Parietal lobe (tissue), 1 donor: ENCODE measurements around the gene CDA. TPM values are rescaled to one million over a fixed set of nuclear protein-coding genes. Genes with fewer than 3 reads are reported as not detected.

Experiments
- total RNA-seq: library from RNA; depleted of rRNA; stranded (reverse); fragments of >200 nt; gene quantifications from one replicate; pipeline ENCODE4 v1.2.3, GENCODE V29; 2014

The CDA gene
- not detected for total RNA-seq

DNA sequence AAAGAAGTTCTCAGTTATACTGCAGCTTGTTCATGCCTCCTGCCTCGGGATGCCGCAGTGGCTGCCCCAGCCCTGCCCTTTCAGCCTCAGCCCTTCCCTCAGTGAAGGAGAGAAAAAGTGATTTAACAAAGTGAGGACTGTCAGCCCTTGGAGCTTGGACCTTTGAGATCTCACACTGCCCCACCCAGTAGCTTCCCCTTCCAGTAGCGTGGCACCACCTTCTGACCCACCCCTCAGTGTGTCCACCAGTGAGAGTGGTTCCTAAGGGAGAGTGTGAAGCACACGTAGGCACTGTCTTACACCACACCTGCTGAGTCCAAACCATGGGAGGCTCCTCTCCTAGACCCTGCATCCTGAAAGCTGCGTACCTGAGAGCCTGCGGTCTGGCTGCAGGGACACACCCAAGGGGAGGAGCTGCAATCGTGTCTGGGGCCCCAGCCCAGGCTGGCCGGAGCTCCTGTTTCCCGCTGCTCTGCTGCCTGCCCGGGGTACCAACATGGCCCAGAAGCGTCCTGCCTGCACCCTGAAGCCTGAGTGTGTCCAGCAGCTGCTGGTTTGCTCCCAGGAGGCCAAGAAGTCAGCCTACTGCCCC, at the start of gene CDA:
Gene CDA (plus strand): TSS at position 464 of the 592 bp plus-strand sequence. CDS start 33 bp downstream, at position 497.

DNA sequence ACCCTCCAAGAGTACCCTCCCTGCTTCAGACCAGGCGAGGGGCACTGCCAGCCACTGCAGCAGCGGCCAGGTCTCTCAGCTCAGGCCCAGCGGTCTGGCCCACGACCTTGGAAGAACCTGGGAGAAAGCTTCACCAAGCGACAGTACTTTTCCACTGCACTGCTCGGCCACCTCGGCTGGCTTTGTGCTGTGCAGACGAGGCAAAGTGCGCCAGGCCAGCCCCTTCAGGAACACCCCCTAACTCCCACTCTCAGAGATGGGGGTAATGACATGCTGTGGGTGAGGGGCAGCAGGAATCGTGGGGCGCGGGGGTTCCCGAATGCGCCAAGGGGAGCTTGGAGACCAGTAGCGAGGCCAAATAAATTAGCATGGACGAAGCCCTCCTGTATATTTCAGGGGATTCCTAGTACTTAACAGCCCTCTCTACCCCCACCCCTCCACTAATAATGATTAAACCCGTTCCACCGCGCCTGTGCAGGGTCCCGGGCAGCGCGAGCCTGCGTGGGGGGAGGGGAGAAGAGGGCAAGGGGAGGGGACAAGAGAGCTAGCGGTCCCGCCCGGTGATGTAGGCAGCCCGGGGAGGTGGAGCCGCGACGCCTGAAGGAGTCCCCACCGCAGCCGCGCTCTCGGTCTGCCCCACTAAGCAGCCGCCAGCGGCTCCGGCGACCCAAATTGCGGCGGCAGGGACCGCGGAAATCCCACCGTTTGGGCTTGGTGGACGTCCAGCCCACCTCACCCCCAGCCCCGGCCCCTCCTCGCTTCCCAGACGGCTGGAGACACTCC, 36.8 kb upstream of the CDA start, which contains the start of gene FAM43B:
Gene FAM43B (plus strand): TSS at position 629 of the 783 bp plus-strand sequence. CDS start 401 bp downstream, outside the sequence.

DNA sequence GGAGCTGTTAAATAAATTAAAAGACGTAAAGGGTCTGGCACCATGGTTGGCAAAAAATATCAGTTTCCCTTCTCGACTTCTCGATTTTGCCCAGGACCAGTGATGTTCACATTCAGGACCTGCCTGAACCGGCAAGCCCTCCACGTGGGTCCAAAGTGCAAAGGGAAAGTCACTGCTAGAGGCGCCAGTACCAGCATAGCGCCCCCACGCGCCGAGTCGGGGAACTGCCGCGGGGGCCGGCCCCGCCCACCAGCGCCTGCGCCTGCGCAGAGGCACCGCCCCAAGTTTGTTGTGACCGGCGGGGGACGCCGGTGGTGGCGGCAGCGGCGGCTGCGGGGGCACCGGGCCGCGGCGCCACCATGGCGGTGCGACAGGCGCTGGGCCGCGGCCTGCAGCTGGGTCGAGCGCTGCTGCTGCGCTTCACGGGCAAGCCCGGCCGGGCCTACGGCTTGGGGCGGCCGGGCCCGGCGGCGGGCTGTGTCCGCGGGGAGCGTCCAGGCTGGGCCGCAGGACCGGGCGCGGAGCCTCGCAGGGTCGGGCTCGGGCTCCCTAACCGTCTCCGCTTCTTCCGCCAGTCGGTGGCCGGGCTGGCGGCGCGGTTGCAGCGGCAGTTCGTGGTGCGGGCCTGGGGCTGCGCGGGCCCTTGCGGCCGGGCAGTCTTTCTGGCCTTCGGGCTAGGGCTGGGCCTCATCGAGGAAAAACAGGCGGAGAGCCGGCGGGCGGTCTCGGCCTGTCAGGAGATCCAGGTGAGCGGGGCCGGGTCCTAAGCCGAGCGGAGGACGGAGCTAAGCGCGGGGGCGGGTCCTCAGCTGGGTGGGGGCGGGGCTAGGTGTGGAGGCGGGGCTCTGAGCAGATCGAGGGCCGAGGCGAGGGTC, 44.5 kb downstream of the CDA start, which contains the start of gene PINK1:
Gene PINK1 (plus strand): TSS at position 269 of the 875 bp plus-strand sequence. CDS start 91 bp downstream, at position 360.

DNA sequence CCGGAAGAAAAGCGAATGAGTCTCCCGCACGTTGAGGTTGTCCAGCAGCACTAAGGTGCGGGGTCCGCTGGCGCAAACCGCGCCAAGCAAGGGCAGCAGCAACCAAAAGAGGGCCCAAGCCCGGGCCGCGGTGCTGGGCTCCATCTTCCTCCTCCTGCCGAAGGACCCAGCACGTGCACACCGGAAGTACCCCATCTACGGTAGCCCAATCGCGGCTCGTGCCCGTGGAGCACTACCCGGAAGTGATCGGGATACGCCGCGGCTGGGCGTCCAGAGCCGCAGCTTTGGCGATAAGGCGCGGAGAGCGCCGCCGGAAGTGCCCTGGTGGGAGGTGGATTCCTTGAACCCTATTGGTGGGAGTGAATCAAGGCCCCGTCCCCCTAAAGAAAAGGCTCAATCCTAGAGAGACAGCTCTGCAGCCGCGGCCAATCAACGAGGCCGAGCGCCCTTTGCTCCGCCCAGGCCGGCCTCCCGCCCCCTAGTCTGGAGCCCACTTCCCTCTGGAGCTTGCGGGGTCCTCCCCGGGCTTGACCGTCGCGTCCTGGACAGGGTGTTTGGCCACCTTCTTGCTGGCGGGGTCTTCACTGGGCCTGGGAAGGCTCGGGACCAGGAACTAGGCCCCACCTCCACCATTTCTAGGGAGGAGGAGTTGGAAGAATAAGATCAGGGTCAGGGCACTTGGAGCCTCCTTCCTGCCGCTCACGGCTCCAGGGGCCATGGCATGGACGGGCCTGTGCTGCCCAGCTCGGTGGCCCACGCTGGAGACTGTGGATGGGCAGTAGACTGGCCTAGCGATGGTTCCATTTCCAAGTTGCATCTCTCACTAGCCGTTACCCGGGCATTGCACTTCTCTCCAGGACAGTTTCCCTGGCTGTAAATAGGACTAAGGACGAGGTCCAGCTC, 72.6 kb downstream of the CDA start, which contains the start of gene DDOST:
Gene DDOST (minus strand): TSS at position 163 of the 903 bp plus-strand sequence. CDS start 19 bp downstream, at position 144.

Other genes with a start within 250 kb of the CDA start
- 65.7 TPM for gene CAMK2N1, start 102.9 kb upstream of the CDA start, total RNA-seq
- gene MUL1, start 80.9 kb upstream of the CDA start, total RNA-seq = 14.4 TPM
- 0.63 TPM for gene FAM43B, start 36.5 kb upstream of the CDA start, total RNA-seq
- gene PINK1, start 44.4 kb downstream of the CDA start, total RNA-seq = 82.6 TPM
- gene DDOST, start 72.3 kb downstream of the CDA start, total RNA-seq = 91.4 TPM
- 5.9 TPM for gene KIF17, start 128.9 kb downstream of the CDA start, total RNA-seq
- gene SH2D5, start 143.6 kb downstream of the CDA start, total RNA-seq = 0.31 TPM
- 531 TPM for gene HP1BP3, start 198.2 kb downstream of the CDA start, total RNA-seq